H1 (cell line): ENCODE data around the gene ISG15. TPM values are rescaled to one million over a fixed set of nuclear protein-coding genes. Genes with fewer than 3 reads are reported as not detected.

Source experiments
- CTCF ChIA-PET: fragments of 300-600 bp; sonication (Branson Sonifier 250); formaldehyde crosslinking; loops from one replicate; lab custom pipeline; 2021; ENCODE audit not compliant: partially characterized antibody; lab: Charles Lee
- POLR2A ChIA-PET: fragments of 300-600 bp; sonication (Branson Sonifier 250); formaldehyde crosslinking; loops from one replicate; lab custom pipeline; 2021; ENCODE audit warnings: inconsistent platforms; ENCODE audit not compliant: partially characterized antibody; lab: Charles Lee
- DNase-seq, 2 experiments: peaks; one replicate each; pipeline versions ENCODE4 v3.0.0 to v3.0.0-alpha.2; 2010 to 2022; ENCODE audit warnings: low spot score in 2 of 2, low read depth in 1 of 2, mixed read lengths in 1 of 2
- FAIRE-seq: peaks from 2 replicates; lab custom pipeline; 2011; peaks lifted over from hg19 to GRCh38; lab: Jason Lieb, UNC
- H2AFZ ChIP-seq: 2 replicates; pipeline ENCODE4 v1.8.1; 2012; ENCODE audit warnings: low read length, inconsistent platforms
- H2AK5ac ChIP-seq: 2 replicates; pipeline ENCODE4 v1.6.1; 2013; ENCODE audit warnings: low read depth, low read length
- H2BK120ac ChIP-seq: replicated peaks from 2 replicates; pipeline ENCODE3; 2013; ENCODE audit warnings: low read depth, low read length, inconsistent platforms
- H2BK12ac ChIP-seq: 2 replicates; pipeline ENCODE4 v1.6.1; 2013; ENCODE audit warnings: low read depth, low read length
- H2BK15ac ChIP-seq: 2 replicates; pipeline ENCODE4 v1.6.1; 2013; ENCODE audit warnings: low read length
- H2BK20ac ChIP-seq: 2 replicates; pipeline ENCODE4 v1.6.1; 2013; ENCODE audit warnings: low read length
- H2BK5ac ChIP-seq: 2 replicates; pipeline ENCODE4 v1.6.1; 2013; ENCODE audit warnings: low read depth, low read length
- H3K14ac ChIP-seq: 2 replicates; pipeline ENCODE4 v1.6.1; 2013; ENCODE audit warnings: inconsistent platforms; ENCODE audit not compliant: insufficient read length
- H3K18ac ChIP-seq: 2 replicates; pipeline ENCODE4 v1.6.1; 2013; ENCODE audit warnings: low read length; ENCODE audit errors: extremely low read depth
- H3K23ac ChIP-seq: 2 replicates; pipeline ENCODE4 v1.6.1; 2013; ENCODE audit warnings: inconsistent platforms; ENCODE audit not compliant: insufficient read length
- H3K23me2 ChIP-seq: 2 replicates; pipeline ENCODE4 v1.6.1; 2013; ENCODE audit warnings: low read depth, low read length
- H3K27ac ChIP-seq: 2 replicates; pipeline ENCODE4 v1.6.1; 2011; ENCODE audit warnings: low read depth, low read length, inconsistent platforms
- H3K27me3 ChIP-seq, 4 experiments: replicated peaks in 1 of 4; 1 replicate in 1 of 4; 2 replicates in 3 of 4; pipeline versions ENCODE4 v1.6.1 to v1.8.1; 2011 to 2013; ENCODE audit warnings: low read length in 3 of 4, mild to moderate bottlenecking in 3 of 4, inconsistent platforms in 2 of 4, mixed read lengths in 2 of 4, moderate library complexity in 1 of 4; ENCODE audit not compliant: control insufficient read depth in 3 of 4, insufficient read depth in 3 of 4; ENCODE audit errors: extremely low read depth in 1 of 4
- H3K36me3 ChIP-seq, 4 experiments: 2 replicates each; pipeline versions ENCODE4 v1.6.1 to v1.8.1; 2011 to 2013; ENCODE audit warnings: mild to moderate bottlenecking in 4 of 4, low read length in 3 of 4, moderate library complexity in 2 of 4, control low read depth in 1 of 4, inconsistent platforms in 1 of 4; ENCODE audit not compliant: insufficient read depth in 4 of 4, control insufficient read depth in 2 of 4
- H3K4ac ChIP-seq: replicated peaks from 2 replicates; pipeline ENCODE3; 2013; ENCODE audit warnings: low read length, low read depth, mixed read lengths, inconsistent platforms; ENCODE audit not compliant: insufficient read length
- H3K4me1 ChIP-seq, 4 experiments: replicated peaks in 1 of 4; 1 replicate in 1 of 4; 2 replicates in 3 of 4; pipeline versions ENCODE4 v1.6.1 to v1.8.1; 2011 to 2013; ENCODE audit warnings: low read length in 3 of 4, inconsistent platforms in 2 of 4, mixed read lengths in 1 of 4; ENCODE audit not compliant: insufficient read depth in 4 of 4, control insufficient read depth in 3 of 4
- H3K4me2 ChIP-seq, 2 experiments: 2 replicates each; pipeline versions ENCODE4 v1.6.1 to v1.8.1; 2011 to 2013; ENCODE audit warnings: low read depth in 2 of 2, low read length in 2 of 2, control low read depth in 1 of 2, inconsistent platforms in 1 of 2, mild to moderate bottlenecking in 1 of 2; ENCODE audit not compliant: insufficient read depth in 1 of 2
- H3K4me3 ChIP-seq, 4 experiments: fragments of 200-600, 300-600 bp in 1 of 4; sonication (generic), shearing (Covaris generic), sonication (Bioruptor Twin) in 1 of 4; 2 replicates each; pipeline versions ENCODE4 v1.5.1 to v1.8.1; 2011 to 2016; ENCODE audit warnings: low read length in 4 of 4, low read depth in 3 of 4, control low read depth in 2 of 4, inconsistent platforms in 2 of 4, mild to moderate bottlenecking in 2 of 4, mixed read lengths in 1 of 4, moderate library complexity in 1 of 4; ENCODE audit not compliant: insufficient read depth in 2 of 4; ENCODE audit errors: extremely low read depth in 1 of 4
- H3K56ac ChIP-seq: replicated peaks from 2 replicates; pipeline ENCODE3; 2013; ENCODE audit warnings: low read depth, mild to moderate bottlenecking, mixed read lengths, low read length, inconsistent platforms; ENCODE audit not compliant: insufficient read length
- H3K79me1 ChIP-seq: 2 replicates; pipeline ENCODE4 v1.6.1; 2013; ENCODE audit warnings: low read depth, low read length, control low read depth
- H3K79me2 ChIP-seq, 2 experiments: 2 replicates each; pipeline versions ENCODE4 v1.6.1 to v1.8.1; 2012 to 2013; ENCODE audit warnings: low read length in 2 of 2, mild to moderate bottlenecking in 2 of 2, inconsistent platforms in 1 of 2; ENCODE audit not compliant: insufficient read depth in 2 of 2, control insufficient read depth in 1 of 2
- H3K9ac ChIP-seq, 4 experiments: replicated peaks in 1 of 4; 1 replicate in 1 of 4; 2 replicates in 3 of 4; pipeline versions ENCODE4 v1.6.1 to v1.8.1; 2011 to 2013; ENCODE audit warnings: low read depth in 3 of 4, low read length in 3 of 4, control low read depth in 2 of 4, mild to moderate bottlenecking in 2 of 4, moderate library complexity in 2 of 4, inconsistent platforms in 1 of 4; ENCODE audit errors: extremely low read depth in 1 of 4
- H3K9me3 ChIP-seq, 2 experiments: 2 replicates each; pipeline versions ENCODE4 v1.6.1 to v1.8.1; 2012 to 2013; ENCODE audit warnings: mild to moderate bottlenecking in 2 of 2, moderate library complexity in 2 of 2, control low read depth in 1 of 2, inconsistent platforms in 1 of 2, low read depth in 1 of 2, low read length in 1 of 2, mixed read lengths in 1 of 2; ENCODE audit not compliant: insufficient read depth in 2 of 2
- H4K20me1 ChIP-seq, 2 experiments: replicated peaks in 1 of 2; 2 replicates each; pipeline versions ENCODE3 to v1.8.1; 2011 to 2013; ENCODE audit warnings: inconsistent platforms in 2 of 2, low read length in 2 of 2, mild to moderate bottlenecking in 1 of 2; ENCODE audit not compliant: insufficient read depth in 2 of 2, control insufficient read depth in 1 of 2
- H4K5ac ChIP-seq: 2 replicates; pipeline ENCODE4 v1.6.1; 2013; ENCODE audit warnings: low read length, low read depth, mixed read lengths, inconsistent platforms; ENCODE audit not compliant: insufficient read length
- H4K8ac ChIP-seq: 2 replicates; pipeline ENCODE4 v1.8.0; 2013; ENCODE audit warnings: mild to moderate bottlenecking, moderate library complexity, low read length, inconsistent platforms; ENCODE audit not compliant: insufficient read depth; ENCODE audit errors: extremely low read depth
- H4K91ac ChIP-seq: replicated peaks from 2 replicates; pipeline ENCODE3; 2013; ENCODE audit warnings: low read length, mixed read lengths, inconsistent platforms; ENCODE audit not compliant: insufficient read length
- BRCA1 ChIP-seq: IDR thresholded peaks from 2 replicates; pipeline ENCODE4 v1.6.1; 2012; ENCODE audit warnings: low read depth, low read length, improper control_type of control experiment
- EP300 ChIP-seq, 2 experiments: IDR thresholded peaks; 1 replicate in 1 of 2; 2 replicates in 1 of 2; pipeline ENCODE4 v1.6.1; 2011 to 2012; ENCODE audit warnings: low read depth in 2 of 2, low read length in 2 of 2, mild to moderate bottlenecking in 2 of 2, borderline replicate concordance in 1 of 2, inconsistent platforms in 1 of 2, moderate library complexity in 1 of 2
- HDAC2 ChIP-seq, 2 experiments: fragments of 300-600 bp in 1 of 2; sonication (generic) in 1 of 2; IDR thresholded peaks; 2 replicates each; pipeline ENCODE4 v1.6.1; 2011 to 2012; ENCODE audit warnings: low read depth in 2 of 2, low read length in 2 of 2, mild to moderate bottlenecking in 2 of 2, moderate library complexity in 2 of 2, borderline replicate concordance in 1 of 2, inconsistent platforms in 1 of 2
- HDAC6 ChIP-seq: IDR thresholded peaks from one replicate; pipeline ENCODE4 v1.7.1; 2012; ENCODE audit warnings: low read depth, mild to moderate bottlenecking, inconsistent platforms, low read length, moderate library complexity
- KDM4A ChIP-seq: IDR thresholded peaks from one replicate; pipeline ENCODE4 v1.7.1; 2012; ENCODE audit warnings: low read depth, mild to moderate bottlenecking, moderate library complexity, low read length, inconsistent platforms; ENCODE audit not compliant: severe bottlenecking
- RNF2 ChIP-seq: fragments of 200-900, 300-1000 bp; sonication (generic); IDR thresholded peaks from 2 replicates; pipeline ENCODE4 v1.7.1; 2016; ENCODE audit warnings: borderline replicate concordance, low read depth, mild to moderate bottlenecking, antibody characterized with exemption, low read length; ENCODE audit not compliant: poor library complexity, severe bottlenecking; ENCODE audit errors: missing control alignments
- SIRT6 ChIP-seq: IDR thresholded peaks from one replicate; pipeline ENCODE4 v1.7.1; 2012; ENCODE audit warnings: low read length, inconsistent platforms
- TAF1 ChIP-seq: IDR thresholded peaks from 2 replicates; pipeline ENCODE4 v1.6.1; 2011; ENCODE audit warnings: mild to moderate bottlenecking, low read depth, low read length
- TAF7 ChIP-seq: optimal IDR thresholded peaks from 2 replicates; pipeline ENCODE3; 2011; ENCODE audit warnings: low read depth, mild to moderate bottlenecking, inconsistent platforms, low read length, moderate library complexity, borderline replicate concordance
- WGBS, 2 experiments: shearing (Covaris generic) in 1 of 2; methylation state at CpG; one replicate each; pipeline versions ENCODE4 v1.1.6 to v1.1.7; 2013 to 2015; ENCODE audit warnings: low lambda C conversion rate in 2 of 2, mixed read lengths in 2 of 2, inconsistent platforms in 1 of 2, low coverage in 1 of 2, missing lambda C conversion rate in 1 of 2; ENCODE audit not compliant: insufficient replicate concordance in 2 of 2, insufficient coverage in 1 of 2, insufficient read length in 1 of 2; ENCODE audit errors: extremely low coverage in 1 of 2, missing lambda C conversion rate in 1 of 2; 5-methylcytosine and 5-hydroxymethylcytosine counted together
- polyA plus RNA-seq, 7 experiments: library from polyadenylated mRNA; depleted of rRNA in 3 of 7; stranded (reverse) in 5 of 7; unstranded in 2 of 7; fragments of >200 nt in 5 of 7; fragments of 200-250 nt in 2 of 7; gene quantifications; 1 replicate in 5 of 7; 2 replicates in 1 of 7; 4 replicates in 1 of 7; pipeline versions ENCODE4 v1.2.1 to v1.2.3, GENCODE V29; 2011 to 2013; ENCODE audit warnings: missing spikeins in 2 of 7, mixed read lengths in 2 of 7
- total RNA-seq: library from RNA; stranded (reverse); fragmentation: NEBNext Ultra II Directional; extraction: Animal tissue kit (Norgen Biotek cat#: 25700); gene quantifications from 2 replicates; pipeline ENCODE4 v1.2.1, GENCODE V29; 2021
- TF ChIP-seq, protein P1 (sequence below): IDR thresholded peaks from 2 replicates; pipeline ENCODE4 v1.6.1; 2011; ENCODE audit warnings: low read depth, mild to moderate bottlenecking, low read length; ENCODE audit not compliant: insufficient read depth

The ISG15 gene
- total and polyA plus RNA-seq, 2 of the 8 experiments (the other 6 are each of a cell fraction or from before 2014, with no cell fraction given): 29.3 to 121 TPM

DNA sequence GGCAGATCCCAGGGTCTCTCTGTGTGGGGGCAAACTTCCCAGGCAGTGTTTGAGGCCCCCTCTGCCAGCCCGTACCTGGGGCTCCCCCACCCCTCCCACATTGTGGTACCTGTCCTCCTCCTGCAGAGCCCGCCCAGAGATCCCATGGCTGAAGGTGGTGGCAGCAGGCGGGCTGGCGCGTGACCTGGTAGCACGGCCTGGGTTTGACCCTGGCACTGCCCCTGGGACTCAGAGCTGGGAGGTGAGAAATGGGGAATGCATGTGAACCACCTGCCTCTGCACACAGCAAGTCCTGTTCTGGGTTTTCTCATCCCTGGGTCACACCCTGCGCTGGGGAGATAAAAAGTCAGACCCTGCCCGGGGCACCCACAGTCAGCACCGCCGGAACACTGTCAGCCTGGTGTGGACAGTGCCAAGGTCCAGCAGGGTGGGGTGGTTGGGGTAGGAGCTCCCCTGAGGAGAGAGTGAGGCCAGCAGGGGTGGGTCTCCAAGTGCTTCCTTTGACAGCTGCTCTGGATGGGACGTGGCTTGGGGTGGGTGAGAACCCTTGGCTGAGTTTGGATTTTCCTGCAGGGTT is 18.4 kb downstream of the ISG15 start:
- Histone ChIP-seq H3K56ac (no peak overlapping the region), H2BK20ac (no peak overlapping the region), H2AK5ac (no peak overlapping the region), H3K18ac (no peak overlapping the region), H3K23me2 (peaks cover 8% of the 10 kb centered on the region), H3K4me1 (peaks cover 0 to 28% (median 11%) of the 10 kb centered on the region in 4 experiments; a peak in 6 of 7 replicates), H3K27me3 (peaks cover 0 to 17% (median 13%) of the 10 kb centered on the region in 4 experiments; a peak in 5 of 7 replicates), H3K27ac (no peak overlapping the region), H3K9ac (no peak overlapping the region), H2BK12ac (no peak overlapping the region), H3K9me3 (no peaks in the 10 kb centered on the region), H3K14ac (no peak overlapping the region), H4K5ac (no peak overlapping the region), H3K79me2 (no peaks in the 10 kb centered on the region), H3K4ac (no peak overlapping the region), H3K23ac (no peak overlapping the region), H2BK15ac (no peak overlapping the region; the same call in 1 of the 2 replicates), H2BK120ac (no peak overlapping the region), H3K79me1 (peaks cover 10% of the 10 kb centered on the region), H4K20me1 (peaks cover 19 to 47% of the 10 kb centered on the region in 2 experiments), H3K4me2 (peak overlapping the region in 1 of 2 experiments; percentile 61; a peak in 1 of 4 replicates), H3K36me3 (peaks cover 0 to 14% (median 2%) of the 10 kb centered on the region in 4 experiments; a peak in 2 of 8 replicates), H3K4me3 (no peak overlapping the region), H2AFZ (no peak overlapping the region), H2BK5ac (no peak overlapping the region), H4K8ac (no peak overlapping the region; the same call in 1 of the 2 replicates), H4K91ac (peak overlapping the region; percentile 19)
- 85% methylated on average over 10 of the region's 11 CpGs; no CpG with 5 or more reads in 1 of the 2 experiments for WGBS, 2 experiments
- DNase-seq: no peak
- FAIRE-seq: no peak
- ChIA-PET POLR2A (interaction anchor here (0.6 to 10.9 kb wide), 21 partner anchors 9 to 473 kb away, joined by 3 to 245 read pairs (median 4); partner anchors contain the start of genes AGRN, HES4, ISG15 and PERM1), CTCF (interaction anchor here (0.7 to 4.5 kb wide), 15 partner anchors 8 to 370 kb away, joined by 3 to 60 read pairs (median 4); partner anchors contain the start of genes ISG15, PERM1 and RNF223)
- TF ChIP-seq KDM4A (no peak), SIRT6 (no peak), EP300 (IDR thresholded peaks at IDR 0.05; ENCODE audit: borderline replicate concordance in 1 of 2, low read depth in 2 of 2, low read length in 2 of 2) (no peak), RNF2 (no peak), BRCA1 (no peak), TAF7 (no peak), HDAC2 (IDR thresholded peaks at IDR 0.05; ENCODE audit: borderline replicate concordance in 1 of 2, low read depth in 2 of 2, low read length in 2 of 2) (no peak), HDAC6 (no peak), TAF1 (no peak)
- TF ChIP-seq, protein P1, sequence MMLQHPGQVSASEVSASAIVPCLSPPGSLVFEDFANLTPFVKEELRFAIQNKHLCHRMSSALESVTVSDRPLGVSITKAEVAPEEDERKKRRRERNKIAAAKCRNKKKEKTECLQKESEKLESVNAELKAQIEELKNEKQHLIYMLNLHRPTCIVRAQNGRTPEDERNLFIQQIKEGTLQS: no peak
